ENCODE data around the gene TF.

- TF ChIP-seq, protein P1, sequence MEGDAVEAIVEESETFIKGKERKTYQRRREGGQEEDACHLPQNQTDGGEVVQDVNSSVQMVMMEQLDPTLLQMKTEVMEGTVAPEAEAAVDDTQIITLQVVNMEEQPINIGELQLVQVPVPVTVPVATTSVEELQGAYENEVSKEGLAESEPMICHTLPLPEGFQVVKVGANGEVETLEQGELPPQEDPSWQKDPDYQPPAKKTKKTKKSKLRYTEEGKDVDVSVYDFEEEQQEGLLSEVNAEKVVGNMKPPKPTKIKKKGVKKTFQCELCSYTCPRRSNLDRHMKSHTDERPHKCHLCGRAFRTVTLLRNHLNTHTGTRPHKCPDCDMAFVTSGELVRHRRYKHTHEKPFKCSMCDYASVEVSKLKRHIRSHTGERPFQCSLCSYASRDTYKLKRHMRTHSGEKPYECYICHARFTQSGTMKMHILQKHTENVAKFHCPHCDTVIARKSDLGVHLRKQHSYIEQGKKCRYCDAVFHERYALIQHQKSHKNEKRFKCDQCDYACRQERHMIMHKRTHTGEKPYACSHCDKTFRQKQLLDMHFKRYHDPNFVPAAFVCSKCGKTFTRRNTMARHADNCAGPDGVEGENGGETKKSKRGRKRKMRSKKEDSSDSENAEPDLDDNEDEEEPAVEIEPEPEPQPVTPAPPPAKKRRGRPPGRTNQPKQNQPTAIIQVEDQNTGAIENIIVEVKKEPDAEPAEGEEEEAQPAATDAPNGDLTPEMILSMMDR (IDR thresholded peaks at IDR 0.05), result no peak
- TF ChIP-seq POLR2A (IDR thresholded peaks at IDR 0.05), result no peak
Observed at GRCh38 chr3:133769536-133769935, 23.3 kb downstream of the TF start.
